Mesenchymal stem cell (in vitro differentiated cells and primary cell): ENCODE results near the gene TSC1.

Experiments
- DNase-seq: peaks from one replicate; pipeline ENCODE4 v3.0.0-alpha.2; 2013
- H2AFZ ChIP-seq: one replicate; pipeline ENCODE4 v1.6.1; 2013; ENCODE audit warnings: low read depth, mild to moderate bottlenecking, control low read depth, inconsistent platforms, low read length, moderate library complexity
- H2AK5ac ChIP-seq: 2 replicates; pipeline ENCODE4 v1.6.1; 2013; ENCODE audit warnings: low read length, moderate library complexity, mild to moderate bottlenecking, inconsistent platforms; ENCODE audit not compliant: severe bottlenecking
- H2BK120ac ChIP-seq: one replicate; pipeline ENCODE4 v1.6.1; 2013; ENCODE audit warnings: low read depth, mild to moderate bottlenecking, inconsistent platforms, low read length, moderate library complexity
- H2BK12ac ChIP-seq, 2 experiments: one replicate each; pipeline ENCODE4 v1.6.1; 2013; ENCODE audit warnings: inconsistent platforms in 2 of 2, low read length in 2 of 2, mild to moderate bottlenecking in 2 of 2, moderate library complexity in 2 of 2, control low read depth in 1 of 2
- H2BK15ac ChIP-seq: one replicate; pipeline ENCODE4 v1.6.1; 2013; ENCODE audit warnings: mild to moderate bottlenecking, low read depth, inconsistent platforms; ENCODE audit not compliant: poor library complexity, severe bottlenecking
- H2BK5ac ChIP-seq: 2 replicates; pipeline ENCODE4 v1.6.1; 2013; ENCODE audit warnings: low read depth, mild to moderate bottlenecking, low read length, control low read depth, inconsistent platforms; ENCODE audit not compliant: poor library complexity, severe bottlenecking
- H3K14ac ChIP-seq, 2 experiments: one replicate each; pipeline ENCODE4 v1.6.1; 2013; ENCODE audit warnings: inconsistent platforms in 2 of 2, low read length in 2 of 2, control low read depth in 1 of 2, mild to moderate bottlenecking in 1 of 2, moderate library complexity in 1 of 2
- H3K18ac ChIP-seq, 2 experiments: one replicate each; pipeline ENCODE4 v1.6.1; 2013; ENCODE audit warnings: inconsistent platforms in 2 of 2, low read length in 2 of 2, control low read depth in 1 of 2, low read depth in 1 of 2, mild to moderate bottlenecking in 1 of 2
- H3K23ac ChIP-seq, 2 experiments: one replicate each; pipeline ENCODE4 v1.6.1; 2013; ENCODE audit warnings: inconsistent platforms in 2 of 2, low read length in 2 of 2, mild to moderate bottlenecking in 2 of 2, moderate library complexity in 2 of 2, control low read depth in 1 of 2
- H3K27ac ChIP-seq: 2 replicates; pipeline ENCODE4 v1.5.1; 2013; ENCODE audit warnings: mild to moderate bottlenecking, moderate library complexity, low read length, control low read depth, inconsistent platforms; ENCODE audit not compliant: poor library complexity, severe bottlenecking
- H3K27me3 ChIP-seq, 2 experiments: 2 replicates each; pipeline versions ENCODE4 v1.6.1 to v1.7.0; 2013; ENCODE audit warnings: low read length in 2 of 2, mild to moderate bottlenecking in 2 of 2, moderate library complexity in 2 of 2, control low read depth in 1 of 2, inconsistent platforms in 1 of 2; ENCODE audit not compliant: control insufficient read depth in 1 of 2, insufficient read depth in 1 of 2
- H3K36me3 ChIP-seq, 2 experiments: 2 replicates each; pipeline versions ENCODE4 v1.6.1 to v1.7.0; 2013; ENCODE audit warnings: low read length in 2 of 2, control low read depth in 1 of 2, inconsistent platforms in 1 of 2, low read depth in 1 of 2, mild to moderate bottlenecking in 1 of 2; ENCODE audit not compliant: insufficient read depth in 2 of 2, control insufficient read depth in 1 of 2
- H3K4ac ChIP-seq, 2 experiments: one replicate each; pipeline ENCODE4 v1.6.1; 2013; ENCODE audit warnings: inconsistent platforms in 2 of 2, low read length in 2 of 2, mild to moderate bottlenecking in 2 of 2, moderate library complexity in 2 of 2, control low read depth in 1 of 2, low read depth in 1 of 2
- H3K4me1 ChIP-seq: 2 replicates; pipeline ENCODE4 v1.6.1; 2013; ENCODE audit warnings: low read depth, low read length, control low read depth; ENCODE audit not compliant: control insufficient read depth, insufficient read depth
- H3K4me2 ChIP-seq: 2 replicates; pipeline ENCODE4 v1.6.1; 2013; ENCODE audit warnings: low read length, mild to moderate bottlenecking, inconsistent platforms; ENCODE audit not compliant: poor library complexity, severe bottlenecking
- H3K4me3 ChIP-seq, 2 experiments: 2 replicates each; pipeline versions ENCODE4 v1.5.1 to v1.7.0; 2013; ENCODE audit warnings: low read length in 2 of 2, mild to moderate bottlenecking in 2 of 2, control low read depth in 1 of 2, low read depth in 1 of 2; ENCODE audit not compliant: insufficient read depth in 1 of 2
- H3K79me1 ChIP-seq: replicated peaks from 2 replicates; pipeline ENCODE4 v1.6.1; 2013; ENCODE audit warnings: mild to moderate bottlenecking, control low read depth, low read length, inconsistent platforms; ENCODE audit not compliant: poor library complexity, severe bottlenecking
- H3K9ac ChIP-seq: 2 replicates; pipeline ENCODE4 v1.7.0; 2013; ENCODE audit warnings: mild to moderate bottlenecking, low read length, moderate library complexity
- H3K9me3 ChIP-seq: 2 replicates; pipeline ENCODE4 v1.7.0; 2013; ENCODE audit warnings: mild to moderate bottlenecking, low read length; ENCODE audit not compliant: control insufficient read depth
- H4K8ac ChIP-seq: one replicate; pipeline ENCODE4 v1.6.1; 2013; ENCODE audit warnings: inconsistent platforms, mild to moderate bottlenecking, low read length, moderate library complexity
- H4K91ac ChIP-seq: one replicate; pipeline ENCODE4 v1.6.1; 2013; ENCODE audit warnings: mild to moderate bottlenecking, low read length, inconsistent platforms
- WGBS: methylation state at CpG from one replicate; pipeline ENCODE4 v1.1.7; 2013; ENCODE audit warnings: mixed read lengths; 5-methylcytosine and 5-hydroxymethylcytosine counted together

The TSC1 gene

DNA sequence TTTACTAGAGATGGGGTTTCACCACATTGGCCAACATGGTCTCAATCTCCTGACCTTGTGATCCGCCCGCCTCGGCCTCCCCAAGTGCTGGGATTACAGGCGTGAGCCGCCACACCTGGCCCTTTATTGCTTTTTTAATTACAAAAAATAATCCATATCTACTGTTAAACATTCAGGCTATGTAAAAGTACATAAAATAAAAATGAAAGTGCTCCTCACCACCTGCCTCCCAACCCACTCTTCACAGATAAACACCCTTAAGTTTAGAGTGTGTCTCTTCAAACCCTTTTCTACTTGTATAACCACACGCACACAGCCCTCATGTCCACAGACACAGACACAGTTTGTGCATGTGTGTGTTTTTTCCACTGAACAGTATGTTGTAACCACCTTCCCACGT, 16.7 kb downstream of the TSC1 start:
- Histone ChIP-seq H2BK12ac (no peak overlapping the region), H3K18ac (no peak overlapping the region)
- 97% methylated on average over 6 of the region's 7 CpGs for WGBS

DNA sequence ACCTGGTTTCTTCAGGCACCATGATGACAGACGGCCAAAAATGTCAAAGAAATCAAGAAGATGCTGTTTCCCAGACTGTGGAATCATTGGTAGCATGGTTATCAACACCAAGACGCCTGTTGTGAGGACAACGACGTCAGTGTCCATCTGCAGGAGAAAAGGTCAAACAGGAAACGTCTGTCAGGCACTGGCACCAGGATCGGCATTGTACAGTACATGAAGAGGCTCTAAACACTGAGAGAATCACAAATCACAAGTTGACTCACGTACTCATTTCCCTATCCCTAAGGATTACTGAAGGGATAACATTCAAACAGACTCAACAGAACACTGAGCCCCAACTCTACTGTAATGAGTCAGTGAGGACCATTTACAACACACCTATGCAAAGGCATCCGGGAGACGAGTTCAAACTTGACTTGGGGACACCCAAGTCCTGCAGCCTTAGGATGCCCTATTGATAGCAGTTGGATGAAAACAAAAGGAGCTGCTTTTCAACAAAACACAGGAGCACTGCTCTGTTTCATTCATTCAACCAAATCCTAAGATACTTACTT, 21.0 kb downstream of the TSC1 start:
- no peak overlapping the region for H3K23ac ChIP-seq
- no peak overlapping the region for H3K9ac ChIP-seq
- no peaks in the 10 kb centered on the region for H3K9me3 ChIP-seq
- no peaks in the 10 kb centered on the region for H3K27me3 ChIP-seq
- 64% methylated on average over 9 of the region's 9 CpGs for WGBS
- DNase-seq: peak; percentile 17
- no peak overlapping the region for H3K14ac ChIP-seq
- no peak overlapping the region for H4K91ac ChIP-seq
- no peaks in the 10 kb centered on the region for H3K4me1 ChIP-seq
- no peak overlapping the region for H2AFZ ChIP-seq
- H3K4me2 ChIP-seq: no peak overlapping the region
- no peak overlapping the region for H2AK5ac ChIP-seq
- H4K8ac ChIP-seq: no peak overlapping the region
- H3K4ac ChIP-seq: no peak overlapping the region
- no peak overlapping the region for H3K4me3 ChIP-seq
- H2BK120ac ChIP-seq: no peak overlapping the region
- H3K18ac ChIP-seq: no peak overlapping the region
- H3K36me3 ChIP-seq: peaks cover 29 to 98% of the 10 kb centered on the region in 2 experiments
- H3K79me1 ChIP-seq: peaks cover 6% of the 10 kb centered on the region
- H2BK15ac ChIP-seq: no peak overlapping the region
- no peak overlapping the region for H2BK12ac ChIP-seq
- H3K27ac ChIP-seq: no peak overlapping the region
- no peak overlapping the region for H2BK5ac ChIP-seq

More for the DNA sequence above, 16.7 kb downstream of the TSC1 start:
- no peaks in the 10 kb centered on the region for H3K9me3 ChIP-seq
- peaks cover 23 to 91% of the 10 kb centered on the region in 2 experiments for H3K36me3 ChIP-seq
- H2AK5ac ChIP-seq: no peak overlapping the region
- H4K91ac ChIP-seq: no peak overlapping the region
- no peak overlapping the region for H2BK15ac ChIP-seq
- no peaks in the 10 kb centered on the region for H3K27me3 ChIP-seq
- no peak overlapping the region for H3K4me2 ChIP-seq
- H2BK5ac ChIP-seq: no peak overlapping the region
- no peak overlapping the region for H3K4ac ChIP-seq
- no peak overlapping the region for H2BK120ac ChIP-seq
- no peaks in the 10 kb centered on the region for H3K4me1 ChIP-seq
- no peak overlapping the region for H2AFZ ChIP-seq
- no peak overlapping the region for H4K8ac ChIP-seq
- no peak overlapping the region for H3K14ac ChIP-seq
- no peak overlapping the region for H3K27ac ChIP-seq
- H3K79me1 ChIP-seq: peaks cover 17% of the 10 kb centered on the region
- H3K23ac ChIP-seq: no peak overlapping the region
- no peak overlapping the region for H3K9ac ChIP-seq
- no peak overlapping the region for H3K4me3 ChIP-seq
- DNase-seq: no peak

DNA sequence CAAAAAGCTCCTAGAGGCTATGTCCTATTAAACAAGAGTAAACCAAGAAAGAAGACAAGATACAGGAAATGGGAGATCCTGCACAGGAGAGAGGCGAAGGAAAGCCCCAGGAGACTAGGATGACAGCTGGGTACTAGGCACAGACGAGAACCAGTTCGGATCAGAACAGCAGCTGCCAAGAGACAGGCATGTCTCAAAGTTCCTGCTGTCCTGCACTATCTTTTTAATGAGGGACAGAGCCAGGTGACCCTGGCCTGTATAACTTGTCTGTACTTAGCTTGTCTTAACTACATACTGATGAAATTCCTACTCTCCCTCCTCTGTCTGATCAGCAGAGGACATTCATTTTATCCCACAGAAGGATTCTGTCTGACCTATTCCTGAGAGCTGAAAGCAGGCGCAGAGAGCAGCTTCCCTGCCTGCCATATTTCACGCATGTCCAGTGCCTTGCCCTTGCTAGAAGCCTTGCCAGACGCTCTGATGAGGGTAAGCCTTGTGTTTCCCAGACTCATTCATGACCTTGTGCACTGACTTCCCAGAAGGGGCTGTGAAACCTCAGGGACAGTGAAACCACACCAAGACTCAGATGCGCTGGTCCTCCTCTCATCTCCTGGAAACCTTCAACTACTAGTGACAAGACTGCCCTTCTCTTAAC, 24.7 kb downstream of the TSC1 start:
- Histone ChIP-seq H4K91ac (no peak overlapping the region), H3K4me2 (no peak overlapping the region), H3K27ac (no peak overlapping the region), H3K18ac (no peak overlapping the region), H3K23ac (no peak overlapping the region), H3K27me3 (no peaks in the 10 kb centered on the region), H4K8ac (no peak overlapping the region), H2BK120ac (no peak overlapping the region), H2BK12ac (no peak overlapping the region), H3K36me3 (peaks cover 28 to 98% of the 10 kb centered on the region in 2 experiments), H3K79me1 (peaks cover 6% of the 10 kb centered on the region), H3K4me3 (no peak overlapping the region), H2BK15ac (no peak overlapping the region), H3K4ac (no peak overlapping the region), H2BK5ac (no peak overlapping the region), H3K9me3 (no peaks in the 10 kb centered on the region), H3K14ac (no peak overlapping the region), H3K4me1 (no peaks in the 10 kb centered on the region), H2AK5ac (no peak overlapping the region), H2AFZ (no peak overlapping the region), H3K9ac (no peak overlapping the region)
- WGBS: 72% methylated on average over 7 of the region's 7 CpGs
- DNase-seq: no peak

DNA sequence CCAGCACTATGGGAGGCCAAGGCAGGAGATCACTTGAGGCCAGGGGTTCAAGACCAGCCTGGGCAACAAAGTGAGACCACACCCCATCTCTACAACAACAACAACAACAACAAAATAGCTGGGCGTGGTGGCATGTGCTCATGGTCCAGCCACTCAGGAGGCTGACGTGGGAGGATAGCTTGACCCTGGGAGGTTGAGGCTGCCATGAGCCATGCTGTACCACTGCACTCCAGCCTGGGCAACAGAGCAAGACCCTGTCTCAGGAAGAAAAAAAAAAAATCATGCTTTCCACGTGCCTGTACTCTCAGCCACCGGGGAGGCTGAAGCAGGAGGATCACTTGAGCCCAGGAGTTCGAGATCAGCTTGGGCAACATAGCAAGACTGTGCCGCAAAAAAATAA, 29.5 kb downstream of the TSC1 start:
- WGBS: 94% methylated on average over 5 of the region's 6 CpGs
- H2AFZ ChIP-seq: no peak overlapping the region
- no peak overlapping the region for H3K4me2 ChIP-seq
- no peak overlapping the region for H2BK12ac ChIP-seq
- no peak overlapping the region for H2BK120ac ChIP-seq
- H2BK5ac ChIP-seq: no peak overlapping the region
- no peak overlapping the region for H3K27ac ChIP-seq
- peaks cover 3% of the 10 kb centered on the region for H3K79me1 ChIP-seq
- H2BK15ac ChIP-seq: no peak overlapping the region
- H3K9ac ChIP-seq: no peak overlapping the region
- no peak overlapping the region for H4K91ac ChIP-seq
- no peak for DNase-seq
- no peaks in the 10 kb centered on the region for H3K27me3 ChIP-seq
- no peak overlapping the region for H3K18ac ChIP-seq
- no peak overlapping the region for H4K8ac ChIP-seq
- no peak overlapping the region for H3K4me3 ChIP-seq
- no peak overlapping the region for H3K23ac ChIP-seq
- no peak overlapping the region for H3K4ac ChIP-seq
- peaks cover 26 to 92% of the 10 kb centered on the region in 2 experiments for H3K36me3 ChIP-seq
- H2AK5ac ChIP-seq: no peak overlapping the region
- H3K9me3 ChIP-seq: no peaks in the 10 kb centered on the region
- no peak overlapping the region for H3K14ac ChIP-seq
- no peaks in the 10 kb centered on the region for H3K4me1 ChIP-seq
